ENCODE measurements around the gene BOLA3. TPM values are rescaled to one million over a fixed set of nuclear protein-coding genes. Genes with fewer than 3 reads are reported as not detected.

BOLA3 gene
- total RNA-seq, 1 donor from 2014 or later: 18.8 TPM

DNA sequence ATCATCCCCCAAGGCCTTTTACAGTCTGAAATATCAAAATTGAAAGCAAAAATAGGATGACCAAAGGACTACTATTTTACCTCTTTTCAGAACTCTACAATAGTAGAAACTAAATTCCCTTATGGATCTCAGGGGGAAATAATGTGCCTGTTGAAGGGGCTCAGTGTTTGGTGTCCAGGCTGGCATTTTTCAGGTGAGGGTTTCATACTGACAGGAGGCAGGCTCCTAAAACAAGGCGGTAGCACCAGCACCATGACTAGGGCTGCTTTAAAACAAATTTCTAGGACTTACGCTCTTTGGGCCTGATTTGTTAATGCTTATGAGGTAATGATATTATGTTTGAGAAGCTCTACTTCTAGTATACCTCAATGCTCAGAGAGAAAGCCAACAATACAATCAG lies 5.2 kb upstream of the BOLA3 start:
- peaks cover 57% of the 10 kb centered on the region for H3K36me3 Mint-ChIP-seq (ENCODE audit: low read depth)
- ChIA-PET POLR2A (interaction anchor here (1.4 kb wide), 1 partner anchor 46 kb away, joined by 4 read pairs; no protein-coding TSS in a partner anchor), CTCF (interaction anchor here (2.1 to 6.4 kb wide), 3 partner anchors 25 to 329 kb away, joined by 8 to 59 read pairs (median 23); partner anchors contain the start of gene MOB1A)
- intact Hi-C loops (cut with micrococcal nuclease): no loop called here
- no peak overlapping the region for H3K4me3 Mint-ChIP-seq
- no peak for TF ChIP-seq CTCF (IDR thresholded peaks at IDR 0.05)
- H3K4me1 Mint-ChIP-seq: peaks cover 15% of the 10 kb centered on the region
- ATAC-seq (ENCODE audit: low read depth) (no peak), DNase-seq (no peak)
- H3K27ac Mint-ChIP-seq: no peak overlapping the region
- H3K27me3 Mint-ChIP-seq: no peaks in the 10 kb centered on the region
- H3K9me3 Mint-ChIP-seq: no peaks in the 10 kb centered on the region

GRCh38 chr2:74149570-74150319 lies 2.0 kb upstream of the BOLA3 start:
- no peaks in the 10 kb centered on the region for H3K9me3 Mint-ChIP-seq
- ATAC-seq (ENCODE audit: low read depth): no peak
- peak overlapping the region; percentile 43 for H3K27ac Mint-ChIP-seq
- intact Hi-C loops (cut with micrococcal nuclease): no loop called here
- ChIA-PET CTCF (interaction anchor here (0.6 to 6.4 kb wide), 8 partner anchors 29 to 328 kb away, joined by 3 to 59 read pairs (median 8); no protein-coding TSS in a partner anchor), POLR2A (interaction anchor here (0.6 to 3.8 kb wide), 9 partner anchors 14 to 315 kb away, joined by 3 to 24 read pairs (median 6); partner anchors contain the start of genes MOB1A and MTHFD2)
- TF ChIP-seq CTCF (IDR thresholded peaks at IDR 0.05): no peak
- no peak overlapping the region for H3K4me3 Mint-ChIP-seq
- peaks cover 29% of the 10 kb centered on the region for H3K36me3 Mint-ChIP-seq (ENCODE audit: low read depth)
- H3K27me3 Mint-ChIP-seq: no peaks in the 10 kb centered on the region
- no peak for DNase-seq
- peaks cover 15% of the 10 kb centered on the region for H3K4me1 Mint-ChIP-seq

GRCh38 chr2:74149247-74149525 lies 1.5 kb upstream of the BOLA3 start:
- Mint-ChIP-seq H3K27me3 (no peaks in the 10 kb centered on the region), H3K9me3 (no peaks in the 10 kb centered on the region), H3K27ac (no peak overlapping the region), H3K4me3 (no peak overlapping the region), H3K4me1 (peaks cover 15% of the 10 kb centered on the region), H3K36me3 (ENCODE audit: low read depth) (peaks cover 26% of the 10 kb centered on the region)
- TF ChIP-seq CTCF (IDR thresholded peaks at IDR 0.05): no peak
- POLR2A ChIA-PET: interaction anchor here (1.0 to 3.8 kb wide), 6 partner anchors 20 to 147 kb away, joined by 3 to 24 read pairs (median 5); partner anchors contain the start of genes MOB1A and MTHFD2
- intact Hi-C loops (cut with micrococcal nuclease): no loop called here
- ATAC-seq (ENCODE audit: low read depth): no peak
- no peak for DNase-seq
- CTCF ChIA-PET: interaction anchor here (0.6 to 6.4 kb wide), 7 partner anchors 28 to 326 kb away, joined by 3 to 59 read pairs (median 7); partner anchors contain the start of gene MTHFD2

- peaks cover 23% of the 10 kb centered on the region for H3K36me3 Mint-ChIP-seq (ENCODE audit: low read depth)
- CTCF ChIA-PET: interaction anchor here (0.6 to 6.4 kb wide), 14 partner anchors 12 to 325 kb away, joined by 3 to 59 read pairs (median 4); partner anchors contain the start of gene MTHFD2
- TF ChIP-seq CTCF (IDR thresholded peaks at IDR 0.05): no peak
- H3K27me3 Mint-ChIP-seq: no peaks in the 10 kb centered on the region
- DNase-seq (no peak), ATAC-seq (ENCODE audit: low read depth) (no peak)
- H3K4me1 Mint-ChIP-seq: peaks cover 14% of the 10 kb centered on the region
- no peak overlapping the region for H3K27ac Mint-ChIP-seq
- H3K9me3 Mint-ChIP-seq: no peaks in the 10 kb centered on the region
- H3K4me3 Mint-ChIP-seq: no peak overlapping the region
- intact Hi-C loops (cut with micrococcal nuclease): loop anchor here (1.0 kb wide), 1 partner anchor 320 kb away; the partner anchor contains the start of gene STAMBP
- POLR2A ChIA-PET: interaction anchor here (0.6 to 3.8 kb wide), 9 partner anchors 30 to 330 kb away, joined by 3 to 32 read pairs (median 8); partner anchors contain the start of genes MOB1A, MTHFD2 and STAMBP
These were observed 940 bp upstream of the BOLA3 start for GRCh38 chr2:74148457-74149246.

Data from activated B cell treated with CpG ODN at 0.5 μM for 24 hours (primary cell).